GM18868 (cell line): ENCODE measurements around the gene ZNF768.
"Not testable (repeated sequence)": the region's sequence is repeated elsewhere in the genome, so short reads cannot be mapped to it uniquely, and the experiment has no call there.

Experiments used
- ATAC-seq: cut with Tn5 transposase; IDR thresholded peaks from one replicate; pipeline ENCODE4 v1.9.1; 2021; ENCODE audit warnings: mild to moderate bottlenecking, moderate library complexity; ENCODE audit not compliant: unreplicated experiment

ZNF768 gene

GRCh38 chr16:30511509-30511908, 14.9 kb downstream of the ZNF768 start:
- ATAC-seq, result no peak

- ATAC-seq, result no peak
These were observed 15.9 kb downstream of the ZNF768 start for GRCh38 chr16:30510376-30510938.

GRCh38 chr16:30509081-30509765, 17.1 kb downstream of the ZNF768 start:
- ATAC-seq, result no peak

GRCh38 chr16:30503403-30504296, 22.7 kb downstream of the ZNF768 start:
- no peak for ATAC-seq

GRCh38 chr16:30499284-30499683, 27.1 kb downstream of the ZNF768 start:
- ATAC-seq, result no peak

GRCh38 chr16:30494709-30495108, 31.7 kb downstream of the ZNF768 start:
- no peak for ATAC-seq

GRCh38 chr16:30493941-30494488, 32.4 kb downstream of the ZNF768 start:
- ATAC-seq, result no peak

- no peak for ATAC-seq
These were observed 34.5 kb downstream of the ZNF768 start for GRCh38 chr16:30491744-30492308.

GRCh38 chr16:30491229-30491628, 35.1 kb downstream of the ZNF768 start:
- ATAC-seq, result no peak

GRCh38 chr16:30490210-30490609, 36.2 kb downstream of the ZNF768 start:
- ATAC-seq, result no peak

GRCh38 chr16:30488764-30489605, 37.4 kb downstream of the ZNF768 start:
- ATAC-seq, result no peak

GRCh38 chr16:30485818-30486436, 40.4 kb downstream of the ZNF768 start:
- no peak for ATAC-seq

GRCh38 chr16:30484887-30485286, 41.5 kb downstream of the ZNF768 start:
- ATAC-seq, result no peak

- ATAC-seq, result no peak
These were observed 44.0 kb downstream of the ZNF768 start for GRCh38 chr16:30482366-30482765.

GRCh38 chr16:30481381-30481780, 45.0 kb downstream of the ZNF768 start:
- no peak for ATAC-seq

- ATAC-seq, result no peak
These were observed 47.4 kb downstream of the ZNF768 start for GRCh38 chr16:30478766-30479478.

GRCh38 chr16:30477773-30478172, 48.6 kb downstream of the ZNF768 start:
- ATAC-seq, result not testable (repeated sequence)

GRCh38 chr16:30476991-30477390, 49.4 kb downstream of the ZNF768 start:
- ATAC-seq, result no peak

GRCh38 chr16:30474684-30475083, 51.7 kb downstream of the ZNF768 start:
- ATAC-seq, result no peak
